NCI-H1436 (cell line): ENCODE measurements around the gene ATP2B2.
A peak's percentile ranks its signal among the peaks of the same experiment; 100 is the strongest.

Source experiments
- DNase-seq: peaks from one replicate; lab custom pipeline; 2025; lab: John Stamatoyannopoulos, UW

The ATP2B2 gene

GRCh38 chr3:10294030-10294586, 211.3 kb downstream of the ATP2B2 start:
- DNase-seq = no peak

- DNase-seq = no peak
Observed at GRCh38 chr3:10292505-10293419, 212.6 kb downstream of the ATP2B2 start, which contains the start of gene GHRL. GHRL (minus strand) TSS chr3:10292947; CDS start chr3:10290180, 2,767 bp downstream.

GRCh38 chr3:10291641-10292040, 213.7 kb downstream of the ATP2B2 start:
- no peak for DNase-seq

GRCh38 chr3:10290481-10291176, 214.8 kb downstream of the ATP2B2 start:
- DNase-seq = no peak

GRCh38 chr3:10289787-10290355, 215.5 kb downstream of the ATP2B2 start:
- no peak for DNase-seq

GRCh38 chr3:10289077-10289476, 216.3 kb downstream of the ATP2B2 start:
- no peak for DNase-seq

GRCh38 chr3:10288575-10288960, 216.8 kb downstream of the ATP2B2 start:
- no peak for DNase-seq

- DNase-seq = no peak
Observed at GRCh38 chr3:10287936-10288574, 217.3 kb downstream of the ATP2B2 start.

- no peak for DNase-seq
Observed at GRCh38 chr3:10286596-10287295, 218.6 kb downstream of the ATP2B2 start.

- DNase-seq = no peak
Observed at GRCh38 chr3:10286133-10286524, 219.3 kb downstream of the ATP2B2 start.

GRCh38 chr3:10285272-10286132, 219.9 kb downstream of the ATP2B2 start:
- no peak for DNase-seq

- DNase-seq = no peak
Observed at GRCh38 chr3:10284496-10284895, 220.9 kb downstream of the ATP2B2 start.

- DNase-seq = peak; percentile 32
Observed at GRCh38 chr3:10283638-10284037, 221.7 kb downstream of the ATP2B2 start.

- DNase-seq = no peak
Observed at GRCh38 chr3:10281951-10282350, 223.4 kb downstream of the ATP2B2 start.

GRCh38 chr3:10280571-10280970, 224.8 kb downstream of the ATP2B2 start:
- no peak for DNase-seq

GRCh38 chr3:10280177-10280529, 225.2 kb downstream of the ATP2B2 start:
- no peak for DNase-seq

GRCh38 chr3:10279384-10280176, 225.8 kb downstream of the ATP2B2 start:
- no peak for DNase-seq

GRCh38 chr3:10278501-10278900, 226.9 kb downstream of the ATP2B2 start:
- DNase-seq = no peak

- no peak for DNase-seq
Observed at GRCh38 chr3:10277115-10277625, 228.2 kb downstream of the ATP2B2 start.
